ENCODE measurements around the gene POC1A.

Gene POC1A

GRCh38 chr3:52084954-52085680 is 69.1 kb downstream of the POC1A start:
- no peaks in the 10 kb centered on the region for H3K27me3 ChIP-seq (ENCODE audit: insufficient read depth, poor library complexity, severe bottlenecking)
- peaks cover 4% of the 10 kb centered on the region for H3K4me1 ChIP-seq (ENCODE audit: insufficient read depth, poor library complexity, severe bottlenecking)
- no peaks in the 10 kb centered on the region for H3K36me3 ChIP-seq (ENCODE audit: low read depth)
- ATAC-seq (ENCODE audit: low read depth) (no peak), DNase-seq (ENCODE audit: low spot score) (no peak)
- TF ChIP-seq CTCF (IDR thresholded peaks at IDR 0.05; ENCODE audit: poor library complexity, severe bottlenecking) = no peak
- H3K4me3 ChIP-seq (ENCODE audit: severe bottlenecking) = no peak overlapping the region
- no peaks in the 10 kb centered on the region for H3K9me3 ChIP-seq (ENCODE audit: severe bottlenecking)
- H3K27ac ChIP-seq (ENCODE audit: poor library complexity, severe bottlenecking) = no peak overlapping the region

- H3K27ac ChIP-seq (ENCODE audit: poor library complexity, severe bottlenecking) = no peak overlapping the region
- no peaks in the 10 kb centered on the region for H3K4me1 ChIP-seq (ENCODE audit: insufficient read depth, poor library complexity, severe bottlenecking)
- H3K36me3 ChIP-seq (ENCODE audit: low read depth) = no peaks in the 10 kb centered on the region
- no peak for ATAC-seq (ENCODE audit: low read depth)
- H3K27me3 ChIP-seq (ENCODE audit: insufficient read depth, poor library complexity, severe bottlenecking) = no peaks in the 10 kb centered on the region
- no peak for TF ChIP-seq CTCF (IDR thresholded peaks at IDR 0.05; ENCODE audit: poor library complexity, severe bottlenecking)
- no peak for DNase-seq (ENCODE audit: low spot score)
- H3K9me3 ChIP-seq (ENCODE audit: severe bottlenecking) = no peaks in the 10 kb centered on the region
- H3K4me3 ChIP-seq (ENCODE audit: severe bottlenecking) = no peak overlapping the region
Observed at GRCh38 chr3:52084216-52084945, 69.8 kb downstream of the POC1A start.

- TF ChIP-seq CTCF (IDR thresholded peaks at IDR 0.05; ENCODE audit: poor library complexity, severe bottlenecking) = no peak
- H3K4me3 ChIP-seq (ENCODE audit: severe bottlenecking) = no peak overlapping the region
- no peaks in the 10 kb centered on the region for H3K27me3 ChIP-seq (ENCODE audit: insufficient read depth, poor library complexity, severe bottlenecking)
- no peaks in the 10 kb centered on the region for H3K9me3 ChIP-seq (ENCODE audit: severe bottlenecking)
- ATAC-seq (ENCODE audit: low read depth) (no peak), DNase-seq (ENCODE audit: low spot score) (no peak)
- H3K4me1 ChIP-seq (ENCODE audit: insufficient read depth, poor library complexity, severe bottlenecking) = no peaks in the 10 kb centered on the region
- H3K36me3 ChIP-seq (ENCODE audit: low read depth) = no peaks in the 10 kb centered on the region
- no peak overlapping the region for H3K27ac ChIP-seq (ENCODE audit: poor library complexity, severe bottlenecking)
Observed at GRCh38 chr3:52083556-52084087, 70.6 kb downstream of the POC1A start.

GRCh38 chr3:52082951-52083350 is 71.3 kb downstream of the POC1A start:
- Histone ChIP-seq H3K9me3 (ENCODE audit: severe bottlenecking) (no peaks in the 10 kb centered on the region), H3K4me1 (ENCODE audit: insufficient read depth, poor library complexity, severe bottlenecking) (no peaks in the 10 kb centered on the region), H3K4me3 (ENCODE audit: severe bottlenecking) (no peak overlapping the region), H3K36me3 (ENCODE audit: low read depth) (no peaks in the 10 kb centered on the region), H3K27me3 (ENCODE audit: insufficient read depth, poor library complexity, severe bottlenecking) (no peaks in the 10 kb centered on the region), H3K27ac (ENCODE audit: poor library complexity, severe bottlenecking) (no peak overlapping the region)
- DNase-seq (ENCODE audit: low spot score) (no peak), ATAC-seq (ENCODE audit: low read depth) (no peak)
- no peak for TF ChIP-seq CTCF (IDR thresholded peaks at IDR 0.05; ENCODE audit: poor library complexity, severe bottlenecking)
